ENCODE results near the gene NR6A1. TPM values are rescaled to one million over a fixed set of nuclear protein-coding genes. Genes with fewer than 3 reads are reported as not detected.

Gene NR6A1
- total RNA-seq, 1 donor, result 1.2 TPM

DNA sequence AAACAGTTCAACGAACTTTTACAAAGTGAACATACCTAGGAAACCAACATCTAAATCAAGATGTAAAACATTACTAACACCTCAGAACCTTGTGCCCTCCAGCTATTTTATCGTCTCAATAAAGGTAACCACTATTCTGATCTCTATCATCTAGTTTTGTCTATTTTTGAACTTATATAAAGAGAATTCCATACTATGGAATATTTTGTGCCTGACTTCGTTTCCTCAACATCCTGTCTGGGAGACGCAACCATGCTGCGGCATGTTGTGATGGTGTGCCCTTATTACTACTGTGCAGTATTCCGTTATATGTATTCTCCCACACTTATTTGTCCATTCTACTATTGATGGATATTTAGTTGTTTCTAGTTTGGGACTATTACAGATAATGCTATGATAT, 99.2 kb downstream of the NR6A1 start:
- no peak for TF ChIP-seq CTCF (IDR thresholded peaks at IDR 0.05; ENCODE audit: insufficient read depth, low read length)
- DNase-seq (ENCODE audit: low read depth), result no peak
- no peak overlapping the region for H3K4me3 ChIP-seq (ENCODE audit: low read depth, low read length)

DNA sequence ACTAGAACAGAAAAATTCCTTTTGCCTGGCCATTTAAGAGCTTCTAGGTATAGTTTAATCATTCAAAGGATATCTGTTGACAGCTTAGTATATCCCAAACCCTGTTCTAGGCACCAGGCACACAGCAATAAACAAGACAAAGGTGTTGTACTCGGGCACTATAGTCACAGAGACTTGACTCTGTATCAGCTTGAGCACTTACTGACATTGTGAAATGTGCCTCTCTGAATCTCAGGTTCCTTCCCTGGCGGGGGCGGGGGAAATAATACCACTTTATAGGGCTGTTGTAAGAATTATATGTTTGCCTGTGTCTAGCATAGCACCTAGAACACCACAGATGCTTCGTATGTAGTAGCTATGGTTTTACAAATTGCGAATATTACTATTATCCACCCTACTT, 104.5 kb downstream of the NR6A1 start:
- no peak for TF ChIP-seq CTCF (IDR thresholded peaks at IDR 0.05; ENCODE audit: insufficient read depth, low read length)
- no peak overlapping the region for H3K4me3 ChIP-seq (ENCODE audit: low read depth, low read length)
- DNase-seq (ENCODE audit: low read depth), result no peak

DNA sequence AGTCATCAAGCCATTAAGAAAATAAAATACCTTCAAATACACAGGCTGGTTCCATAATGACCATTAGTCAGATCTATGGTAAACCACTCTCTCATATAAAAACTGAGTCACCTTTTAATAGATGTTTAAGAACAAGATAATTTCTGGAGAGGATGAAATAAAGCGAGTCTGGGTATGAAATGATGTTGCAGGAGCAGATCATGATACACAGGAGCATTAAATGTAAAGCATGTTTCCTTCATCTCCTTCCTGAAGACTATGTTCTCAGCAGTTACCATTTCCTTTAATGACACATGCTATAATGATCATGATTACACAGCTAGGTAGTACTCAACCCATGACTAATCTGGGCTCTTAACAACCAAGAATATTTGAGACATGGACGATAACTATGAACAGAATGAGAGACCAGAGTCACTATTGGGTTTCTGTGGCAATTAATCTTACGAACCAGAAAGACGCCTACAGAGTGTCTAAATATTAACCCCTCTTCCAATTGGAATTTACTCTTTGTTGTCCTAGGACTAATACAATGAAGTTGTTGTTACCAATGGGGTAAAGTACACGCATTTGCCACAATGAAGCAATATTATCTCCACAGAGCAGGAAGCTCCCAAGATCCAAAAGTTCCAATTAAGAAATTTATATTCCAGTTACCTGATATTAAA, 105.6 kb downstream of the NR6A1 start:
- no peak for DNase-seq (ENCODE audit: low read depth)
- no peak overlapping the region for H3K4me3 ChIP-seq (ENCODE audit: low read depth, low read length)
- no peak for TF ChIP-seq CTCF (IDR thresholded peaks at IDR 0.05; ENCODE audit: insufficient read depth, low read length)

- DNase-seq (ENCODE audit: low read depth), result peak; percentile 40
- no peak for TF ChIP-seq CTCF (IDR thresholded peaks at IDR 0.05; ENCODE audit: insufficient read depth, low read length)
- H3K4me3 ChIP-seq (ENCODE audit: low read depth, low read length), result no peak overlapping the region
Measured at GRCh38 chr9:124664143-124664542, 107.0 kb downstream of the NR6A1 start.

DNA sequence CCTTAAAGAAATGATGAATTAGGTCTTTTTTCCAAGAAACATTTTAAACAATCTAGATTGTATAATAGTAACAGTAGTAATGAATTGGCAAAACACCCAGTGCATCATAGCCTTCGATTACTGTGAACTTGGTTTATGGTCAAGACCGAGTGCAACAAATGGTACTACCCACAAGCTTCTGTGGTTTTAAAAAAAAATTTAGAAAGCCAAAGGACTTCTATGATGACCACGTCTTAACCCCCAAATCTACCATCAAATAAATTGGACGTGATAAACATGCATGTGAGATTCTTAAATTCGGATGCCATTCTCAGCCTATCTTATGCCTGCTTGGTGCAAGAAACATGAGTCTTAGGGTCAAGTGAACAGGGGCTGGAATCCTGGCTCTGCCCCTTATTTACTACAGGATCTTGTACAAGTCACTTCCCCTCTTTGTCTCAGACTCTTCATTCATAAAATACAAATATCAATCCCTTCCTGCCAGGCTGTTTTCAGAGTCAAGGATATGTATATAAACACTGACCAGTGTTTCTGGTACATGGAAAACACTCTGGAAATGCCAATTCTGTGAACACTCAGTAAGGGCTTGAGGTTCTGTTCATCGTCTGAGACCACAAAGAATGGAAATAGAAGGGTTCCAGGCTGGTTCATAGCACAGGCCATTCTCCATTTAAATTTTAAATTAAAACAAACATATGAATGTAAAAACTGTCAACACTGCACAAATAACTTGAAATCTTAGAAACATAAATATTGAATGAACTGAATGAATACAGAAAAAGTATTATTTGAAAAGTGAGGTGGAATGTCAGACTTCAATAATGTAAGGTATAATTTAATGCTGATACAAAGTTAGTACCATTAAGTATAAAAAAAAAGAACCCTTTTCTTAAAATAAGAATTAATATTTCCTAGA, 107.8 kb downstream of the NR6A1 start:
- TF ChIP-seq CTCF (IDR thresholded peaks at IDR 0.05; ENCODE audit: insufficient read depth, low read length), result no peak
- H3K4me3 ChIP-seq (ENCODE audit: low read depth, low read length), result no peak overlapping the region
- DNase-seq (ENCODE audit: low read depth), result no peak

DNA sequence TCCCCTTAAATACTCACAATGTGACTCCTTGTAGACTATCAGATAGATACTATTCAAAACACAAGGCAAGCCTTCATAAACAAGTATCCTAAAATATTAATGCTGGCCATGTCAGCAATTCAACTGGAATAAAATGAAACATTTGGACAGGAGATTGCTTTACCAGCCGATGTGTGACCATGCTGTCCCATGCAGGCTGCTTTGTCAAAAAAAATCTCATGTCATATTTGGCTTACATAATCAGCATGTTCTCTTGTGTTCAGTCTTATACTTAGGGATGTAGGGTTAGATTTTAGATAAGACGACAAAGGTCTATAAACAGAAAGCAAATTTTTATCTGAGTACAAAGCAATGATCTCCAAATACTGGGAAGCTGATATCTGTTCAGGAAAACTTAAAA, 108.5 kb downstream of the NR6A1 start:
- no peak for TF ChIP-seq CTCF (IDR thresholded peaks at IDR 0.05; ENCODE audit: insufficient read depth, low read length)
- no peak overlapping the region for H3K4me3 ChIP-seq (ENCODE audit: low read depth, low read length)
- no peak for DNase-seq (ENCODE audit: low read depth)

Measured in fibroblast of the aortic adventitia (primary cell).